Parathyroid adenoma (tissue), 2 donors: Measurements from ENCODE around the gene TRIM66.

ENCODE experiments used
- H2AFZ ChIP-seq: fragments of 300-600 bp; sonication (generic); one replicate; pipeline ENCODE4 v1.7.0; 2017; ENCODE audit warnings: antibody characterized with exemption, mild to moderate bottlenecking
- H3K27ac ChIP-seq: fragments of 300-600 bp; sonication (generic); one replicate; pipeline ENCODE4 v1.7.0; 2017
- H3K27me3 ChIP-seq: fragments of 300-600 bp; sonication (generic); one replicate; pipeline ENCODE4 v1.7.0; 2017; ENCODE audit warnings: low read length; ENCODE audit not compliant: control insufficient read depth, insufficient read depth
- H3K36me3 ChIP-seq: fragments of 300-600 bp; sonication (generic); one replicate; pipeline ENCODE4 v1.7.0; 2017; ENCODE audit warnings: low read length; ENCODE audit not compliant: control insufficient read depth, insufficient read depth
- H3K4me1 ChIP-seq: fragments of 300-600 bp; sonication (generic); one replicate; pipeline ENCODE4 v1.7.0; 2017; ENCODE audit warnings: control low read depth
- H3K4me2 ChIP-seq: fragments of 300-600 bp; sonication (generic); one replicate; pipeline ENCODE4 v1.7.0; 2017; ENCODE audit warnings: low read length
- H3K4me3 ChIP-seq: fragments of 300-600 bp; sonication (generic); one replicate; pipeline ENCODE4 v1.7.0; 2017; ENCODE audit warnings: low read depth, low read length
- H3K79me2 ChIP-seq: fragments of 300-600 bp; sonication (generic); one replicate; pipeline ENCODE4 v1.7.0; 2017; ENCODE audit warnings: control low read depth
- H3K9ac ChIP-seq: fragments of 300-600 bp; sonication (generic); one replicate; pipeline ENCODE4 v1.7.0; 2017; ENCODE audit warnings: mild to moderate bottlenecking
- H3K9me3 ChIP-seq: fragments of 300-600 bp; sonication (generic); one replicate; pipeline ENCODE4 v1.7.0; 2017; ENCODE audit warnings: low read length; ENCODE audit not compliant: control insufficient read depth
- CTCF ChIP-seq: fragments of 300-600 bp; sonication (generic); IDR thresholded peaks from one replicate; pipeline ENCODE4 v1.7.0; 2017; ENCODE audit warnings: antibody characterized with exemption, mild to moderate bottlenecking
- donor health status: primary hyperparathyroidism.

TRIM66 gene

GRCh38 chr11:8685820-8686219 lies 3.4 kb upstream of the TRIM66 start:
- H3K27me3 ChIP-seq, result no peaks in the 10 kb centered on the region
- no peak overlapping the region for H3K27ac ChIP-seq
- no peak for TF ChIP-seq CTCF
- no peaks in the 10 kb centered on the region for H3K36me3 ChIP-seq
- no peak overlapping the region for H3K9ac ChIP-seq
- H3K4me3 ChIP-seq, result no peak overlapping the region
- H2AFZ ChIP-seq, result no peak overlapping the region
- no peaks in the 10 kb centered on the region for H3K9me3 ChIP-seq
- H3K4me2 ChIP-seq, result no peak overlapping the region
- peaks cover 10% of the 10 kb centered on the region for H3K79me2 ChIP-seq
- H3K4me1 ChIP-seq, result peaks cover 9% of the 10 kb centered on the region

- Histone ChIP-seq H3K9ac (no peak overlapping the region), H3K79me2 (peaks cover 10% of the 10 kb centered on the region), H3K36me3 (no peaks in the 10 kb centered on the region), H2AFZ (no peak overlapping the region), H3K4me1 (peaks cover 9% of the 10 kb centered on the region), H3K4me3 (no peak overlapping the region), H3K27ac (no peak overlapping the region), H3K4me2 (no peak overlapping the region), H3K9me3 (no peaks in the 10 kb centered on the region), H3K27me3 (no peaks in the 10 kb centered on the region)
- no peak for TF ChIP-seq CTCF
Observed at GRCh38 chr11:8685306-8685705, 2.8 kb upstream of the TRIM66 start.

- no peaks in the 10 kb centered on the region for H3K36me3 ChIP-seq
- no peaks in the 10 kb centered on the region for H3K27me3 ChIP-seq
- no peak overlapping the region for H2AFZ ChIP-seq
- TF ChIP-seq CTCF, result no peak
- no peak overlapping the region for H3K27ac ChIP-seq
- H3K79me2 ChIP-seq, result peaks cover 10% of the 10 kb centered on the region
- H3K9ac ChIP-seq, result no peak overlapping the region
- no peaks in the 10 kb centered on the region for H3K9me3 ChIP-seq
- H3K4me3 ChIP-seq, result no peak overlapping the region
- H3K4me2 ChIP-seq, result no peak overlapping the region
- H3K4me1 ChIP-seq, result peaks cover 9% of the 10 kb centered on the region
Observed at GRCh38 chr11:8684600-8685290, 2.3 kb upstream of the TRIM66 start.

GRCh38 chr11:8683115-8683807 lies 796 bp upstream of the TRIM66 start:
- H3K36me3 ChIP-seq, result no peaks in the 10 kb centered on the region
- TF ChIP-seq CTCF, result no peak

More at GRCh38 chr11:8683115-8683807, 796 bp upstream of the TRIM66 start:
- H3K4me1 ChIP-seq, result peaks cover 8% of the 10 kb centered on the region
- peak overlapping the region; percentile 89 for H3K27ac ChIP-seq
- peak overlapping the region; percentile 91 for H3K9ac ChIP-seq
- no peaks in the 10 kb centered on the region for H3K27me3 ChIP-seq
- H3K79me2 ChIP-seq, result peaks cover 10% of the 10 kb centered on the region
- no peaks in the 10 kb centered on the region for H3K9me3 ChIP-seq
- H2AFZ ChIP-seq, result peak overlapping the region; percentile 89
- peak overlapping the region; percentile 94 for H3K4me3 ChIP-seq
- H3K4me2 ChIP-seq, result peak overlapping the region; percentile 97
